PFSK-1 (cell line): ENCODE measurements around the gene RNPS1.

Experiments used
- FOXP2 ChIP-seq: optimal IDR thresholded peaks from 2 replicates; pipeline ENCODE3; 2011; ENCODE audit warnings: borderline replicate concordance, control low read depth, inconsistent platforms; ENCODE audit not compliant: insufficient read depth; ENCODE audit errors: extremely low read length, extremely low read depth
- POLR2AphosphoS5 ChIP-seq: IDR thresholded peaks from 2 replicates; pipeline ENCODE4 v1.6.1; 2012; ENCODE audit warnings: low read depth, mild to moderate bottlenecking, control low read depth, low read length, moderate library complexity
- SIN3A ChIP-seq: IDR thresholded peaks from 2 replicates; pipeline ENCODE4 v1.6.1; 2012; ENCODE audit warnings: mild to moderate bottlenecking, low read length, moderate library complexity, borderline replicate concordance; ENCODE audit not compliant: insufficient read depth
- TAF1 ChIP-seq: IDR thresholded peaks from 2 replicates; pipeline ENCODE4 v1.6.1; 2012; ENCODE audit warnings: low read length, control low read depth, borderline replicate concordance; ENCODE audit not compliant: insufficient read depth
- TF ChIP-seq, protein P1 (sequence below), 2 experiments: IDR thresholded peaks; 2 replicates each; pipeline versions ENCODE4 v1.6.1 to v1.8.0; 2011 to 2012; ENCODE audit warnings: low read depth in 2 of 2, low read length in 2 of 2, control low read depth in 1 of 2, inconsistent platforms in 1 of 2, mild to moderate bottlenecking in 1 of 2, moderate library complexity in 1 of 2; ENCODE audit not compliant: insufficient read depth in 1 of 2

Gene RNPS1

DNA sequence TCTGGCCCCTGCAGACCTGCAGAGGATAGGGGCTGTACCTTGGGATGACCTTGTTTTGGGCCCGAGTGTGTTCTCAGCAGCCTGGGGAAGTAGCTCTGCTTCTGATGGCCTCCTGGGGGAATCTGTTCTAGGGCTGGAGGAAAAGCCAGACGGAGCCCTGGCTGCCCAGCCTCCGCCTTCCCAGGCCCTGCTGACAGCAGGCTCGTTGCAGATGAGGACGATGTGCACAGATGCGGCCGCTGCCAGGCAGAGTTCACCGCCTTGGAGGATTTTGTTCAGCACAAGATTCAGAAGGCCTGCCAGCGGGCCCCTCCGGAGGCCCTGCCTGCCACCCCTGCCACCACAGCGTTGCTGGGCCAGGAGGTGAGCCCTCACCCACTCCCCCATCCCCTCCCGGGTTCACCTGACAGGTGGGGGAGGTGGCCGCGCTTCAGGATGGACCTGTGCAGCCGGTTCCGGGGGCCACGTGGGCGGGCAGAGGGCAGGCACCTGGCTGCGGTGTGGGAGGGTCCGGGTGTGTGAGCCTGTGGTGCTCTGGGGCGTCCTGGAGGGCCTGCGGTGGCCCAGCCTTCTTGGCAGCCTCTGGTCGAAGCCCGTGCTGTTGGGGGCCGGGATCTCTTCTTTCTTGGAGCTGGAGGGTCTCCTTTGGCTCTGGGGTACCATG, 39.6 kb downstream of the RNPS1 start:
- TF ChIP-seq, protein P1, sequence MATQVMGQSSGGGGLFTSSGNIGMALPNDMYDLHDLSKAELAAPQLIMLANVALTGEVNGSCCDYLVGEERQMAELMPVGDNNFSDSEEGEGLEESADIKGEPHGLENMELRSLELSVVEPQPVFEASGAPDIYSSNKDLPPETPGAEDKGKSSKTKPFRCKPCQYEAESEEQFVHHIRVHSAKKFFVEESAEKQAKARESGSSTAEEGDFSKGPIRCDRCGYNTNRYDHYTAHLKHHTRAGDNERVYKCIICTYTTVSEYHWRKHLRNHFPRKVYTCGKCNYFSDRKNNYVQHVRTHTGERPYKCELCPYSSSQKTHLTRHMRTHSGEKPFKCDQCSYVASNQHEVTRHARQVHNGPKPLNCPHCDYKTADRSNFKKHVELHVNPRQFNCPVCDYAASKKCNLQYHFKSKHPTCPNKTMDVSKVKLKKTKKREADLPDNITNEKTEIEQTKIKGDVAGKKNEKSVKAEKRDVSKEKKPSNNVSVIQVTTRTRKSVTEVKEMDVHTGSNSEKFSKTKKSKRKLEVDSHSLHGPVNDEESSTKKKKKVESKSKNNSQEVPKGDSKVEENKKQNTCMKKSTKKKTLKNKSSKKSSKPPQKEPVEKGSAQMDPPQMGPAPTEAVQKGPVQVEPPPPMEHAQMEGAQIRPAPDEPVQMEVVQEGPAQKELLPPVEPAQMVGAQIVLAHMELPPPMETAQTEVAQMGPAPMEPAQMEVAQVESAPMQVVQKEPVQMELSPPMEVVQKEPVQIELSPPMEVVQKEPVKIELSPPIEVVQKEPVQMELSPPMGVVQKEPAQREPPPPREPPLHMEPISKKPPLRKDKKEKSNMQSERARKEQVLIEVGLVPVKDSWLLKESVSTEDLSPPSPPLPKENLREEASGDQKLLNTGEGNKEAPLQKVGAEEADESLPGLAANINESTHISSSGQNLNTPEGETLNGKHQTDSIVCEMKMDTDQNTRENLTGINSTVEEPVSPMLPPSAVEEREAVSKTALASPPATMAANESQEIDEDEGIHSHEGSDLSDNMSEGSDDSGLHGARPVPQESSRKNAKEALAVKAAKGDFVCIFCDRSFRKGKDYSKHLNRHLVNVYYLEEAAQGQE (IDR thresholded peaks at IDR 0.05; ENCODE audit: insufficient read depth in 1 of 2, low read depth in 2 of 2, low read length in 2 of 2): no peak
- TF ChIP-seq SIN3A: no peak
- no peak for TF ChIP-seq POLR2AphosphoS5
- TF ChIP-seq FOXP2: no peak
- no peak for TF ChIP-seq TAF1

DNA sequence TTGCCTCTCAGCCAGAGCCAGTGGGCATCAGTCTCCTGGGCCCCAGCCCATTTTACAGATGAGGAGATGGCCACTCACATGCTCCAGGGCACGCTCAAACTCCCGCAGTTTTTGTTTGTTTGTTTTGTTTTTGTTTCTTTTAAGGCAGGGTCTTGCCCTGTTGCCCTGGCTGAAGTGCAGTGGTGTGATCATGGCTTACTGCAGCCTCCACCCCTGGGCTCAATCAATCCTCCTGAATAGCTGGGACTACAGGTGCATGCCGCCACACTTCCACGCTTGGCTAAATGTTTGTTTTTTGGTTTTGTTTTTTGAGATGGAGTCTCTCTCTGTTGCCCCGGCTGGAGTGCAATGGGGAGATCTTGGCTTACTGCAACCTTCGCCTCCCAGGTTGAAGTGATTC, 41.0 kb downstream of the RNPS1 start:
- TF ChIP-seq FOXP2: no peak
- no peak for TF ChIP-seq POLR2AphosphoS5
- TF ChIP-seq SIN3A: no peak

DNA sequence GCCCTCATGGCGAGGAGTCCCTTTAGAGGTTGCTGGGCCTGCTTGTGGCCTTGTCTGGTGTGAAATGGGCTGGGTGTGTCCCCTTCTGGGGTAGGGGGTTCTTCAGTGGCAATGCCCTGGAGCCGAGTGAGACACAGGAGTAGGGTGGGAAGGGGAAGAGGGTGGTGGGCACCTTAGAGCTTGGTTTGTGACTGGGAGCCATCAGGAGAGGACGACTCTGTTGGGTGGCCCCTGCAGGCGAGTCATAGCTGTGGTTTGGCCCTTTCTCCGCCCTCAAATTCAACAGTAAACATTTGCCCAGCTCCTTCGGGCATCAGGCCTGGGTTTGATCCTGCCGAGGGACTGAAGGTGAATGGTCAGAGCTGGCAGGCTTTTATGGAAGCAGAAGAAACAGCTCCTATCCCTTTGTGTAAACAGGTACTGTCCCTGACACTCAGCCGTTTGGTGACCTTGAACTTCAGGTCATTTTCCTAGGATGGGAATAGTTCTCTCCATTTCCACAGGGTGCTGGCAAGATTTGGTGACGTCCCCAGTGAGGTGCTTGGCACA, 41.6 kb downstream of the RNPS1 start:
- TF ChIP-seq TAF1: no peak

DNA sequence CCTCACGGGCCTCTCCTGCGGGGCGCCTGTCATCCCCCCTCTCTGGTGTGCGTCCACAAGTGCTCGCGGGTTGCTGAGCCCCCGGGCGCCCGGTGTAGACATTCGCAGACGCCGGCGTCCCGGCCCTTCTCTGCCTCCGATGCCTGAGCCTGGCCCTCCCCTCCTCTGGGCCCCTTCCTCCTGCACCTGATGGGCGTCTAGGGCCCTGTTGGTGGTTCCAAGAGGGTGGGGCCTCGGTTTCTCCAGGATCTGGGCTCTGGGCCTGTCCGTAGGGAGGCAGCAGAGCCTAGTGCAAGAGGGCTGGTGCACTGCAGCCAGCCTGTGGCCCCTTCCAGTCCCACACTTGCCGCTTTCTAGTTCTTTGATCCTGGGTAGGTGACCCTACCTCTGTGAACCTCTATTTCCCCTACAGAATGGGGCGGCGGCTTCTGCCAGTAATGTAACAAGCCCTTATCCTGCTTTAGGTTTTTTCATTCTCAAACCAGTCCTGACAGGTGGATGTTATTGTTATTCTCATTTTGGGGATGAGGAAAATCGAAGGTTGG, 43.9 kb downstream of the RNPS1 start:
- TF ChIP-seq FOXP2: no peak
- TF ChIP-seq POLR2AphosphoS5: no peak
- TF ChIP-seq SIN3A: no peak
- TF ChIP-seq, protein P1 (IDR thresholded peaks at IDR 0.05; ENCODE audit: insufficient read depth in 1 of 2, low read depth in 2 of 2, low read length in 2 of 2): no peak
- no peak for TF ChIP-seq TAF1

DNA sequence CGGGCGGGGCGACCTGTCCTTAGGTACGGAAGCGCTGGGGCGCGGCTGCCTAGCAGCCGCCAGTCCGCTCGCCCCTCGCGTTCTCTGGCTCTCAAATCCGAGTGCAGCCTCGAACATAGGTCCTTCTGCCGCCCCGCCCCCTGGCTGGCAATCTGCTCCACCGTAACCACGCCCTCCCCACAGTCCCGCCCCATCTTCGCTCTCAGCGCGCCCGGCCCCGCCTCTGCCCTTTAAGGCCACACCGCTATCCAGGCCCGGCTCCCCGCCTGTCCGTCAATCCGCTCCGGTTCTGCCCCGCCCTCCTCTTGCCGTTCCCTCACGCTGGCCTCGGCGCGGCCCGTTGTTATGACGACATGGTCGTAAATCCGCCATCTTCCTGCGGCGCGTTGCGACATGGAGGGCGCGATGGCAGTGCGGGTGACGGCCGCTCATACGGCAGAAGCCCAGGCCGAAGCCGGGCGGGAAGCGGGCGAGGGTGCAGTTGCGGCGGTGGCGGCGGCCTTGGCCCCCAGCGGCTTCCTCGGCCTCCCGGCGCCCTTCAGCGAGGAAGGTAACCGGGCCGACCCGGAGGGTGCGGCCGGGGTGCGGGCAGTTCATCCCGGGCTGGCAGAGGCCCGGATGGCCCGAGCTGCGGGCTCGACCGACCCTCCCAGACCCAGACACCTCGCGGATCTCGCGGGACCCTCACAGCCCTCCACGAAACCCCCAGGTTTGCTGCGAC, 44.5 kb downstream of the RNPS1 start, which contains the start of gene E4F1:
Gene E4F1, plus strand, starts transcription at position 371 of the 721 bp plus-strand sequence. Its CDS starts 23 bp downstream, at position 394.
- TF ChIP-seq FOXP2 (peak; percentile 94), POLR2AphosphoS5 (peak; percentile 90), TAF1 (peak; percentile 80; the same call in 1 of the 2 replicates), SIN3A (peak; percentile 8; the same call in 1 of the 2 replicates)
- TF ChIP-seq, protein P1 (IDR thresholded peaks at IDR 0.05; ENCODE audit: insufficient read depth in 1 of 2, low read depth in 2 of 2, low read length in 2 of 2): 0 out of 4 replicates have a peak, but pooled peaks of 1 of the 2 experiments have one; percentile 8

DNA sequence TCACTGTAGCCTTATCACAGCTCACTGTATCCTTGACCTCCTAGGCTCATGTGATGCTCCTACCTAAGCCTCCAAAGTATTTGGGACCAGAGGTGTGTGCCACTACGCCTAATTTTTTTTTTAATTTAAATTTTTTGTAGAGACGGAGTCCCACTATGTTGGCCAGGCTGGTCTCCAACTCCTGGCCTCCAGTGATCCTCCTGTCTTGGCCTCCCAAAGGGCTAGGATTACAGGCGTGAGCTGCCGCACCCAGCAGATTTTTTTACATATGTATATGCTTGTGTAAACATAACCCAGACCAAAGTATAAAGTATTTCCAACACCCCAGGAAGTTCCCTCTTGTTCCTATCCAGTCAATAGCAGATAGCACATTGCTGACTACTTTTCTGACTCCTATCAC, 51.6 kb downstream of the RNPS1 start:
- TF ChIP-seq SIN3A (no peak), POLR2AphosphoS5 (no peak), TAF1 (no peak), FOXP2 (no peak)
- TF ChIP-seq, protein P1 (IDR thresholded peaks at IDR 0.05; ENCODE audit: insufficient read depth in 1 of 2, low read depth in 2 of 2, low read length in 2 of 2): no peak
